Measurements from ENCODE around the gene ASCC1.
A peak's percentile ranks its signal among the peaks of the same experiment; 100 is the strongest.
"Not testable (repeated sequence)": the region's sequence is repeated elsewhere in the genome, so short reads cannot be mapped to it uniquely, and the experiment has no call there.

Gene ASCC1

DNA sequence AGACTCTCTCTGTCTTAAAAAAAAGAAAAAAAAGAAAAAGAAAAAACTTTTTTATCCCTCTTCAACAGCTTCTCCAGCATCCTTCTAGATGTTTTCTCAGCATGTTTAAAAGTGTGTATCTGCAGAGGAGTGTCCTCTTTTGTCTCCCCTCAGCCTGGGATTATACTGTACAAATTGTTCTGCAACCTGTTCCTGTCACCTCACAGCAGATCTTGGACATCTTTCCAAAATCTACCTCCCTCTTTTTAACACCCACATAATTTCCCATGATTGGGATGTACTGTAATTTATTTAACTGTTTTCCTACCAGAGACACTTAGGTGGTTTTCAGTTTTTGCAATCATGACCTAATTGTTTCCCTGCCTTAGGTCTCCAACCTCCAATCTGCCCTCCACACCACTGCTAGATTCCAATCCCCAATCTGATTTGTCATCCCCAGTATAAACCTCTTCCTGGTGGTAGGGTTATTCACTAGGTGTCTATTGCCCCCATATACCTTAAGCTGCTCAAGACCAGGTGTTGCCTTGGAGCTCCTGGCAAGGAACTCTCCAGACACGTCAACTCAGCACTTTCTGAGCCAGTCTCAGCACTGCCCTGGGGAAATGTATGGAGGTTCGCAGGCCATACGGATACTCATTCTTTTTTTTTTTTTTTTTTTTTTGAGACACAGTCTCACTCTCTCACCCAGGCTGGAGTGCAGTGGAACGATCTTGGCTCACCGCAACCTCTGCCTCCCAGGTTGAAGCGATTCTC lies 40.1 kb upstream of the ASCC1 start:
- no peak overlapping the region for H3K4me3 ChIP-seq (ENCODE audit: low read length)
- TF ChIP-seq, protein P1, sequence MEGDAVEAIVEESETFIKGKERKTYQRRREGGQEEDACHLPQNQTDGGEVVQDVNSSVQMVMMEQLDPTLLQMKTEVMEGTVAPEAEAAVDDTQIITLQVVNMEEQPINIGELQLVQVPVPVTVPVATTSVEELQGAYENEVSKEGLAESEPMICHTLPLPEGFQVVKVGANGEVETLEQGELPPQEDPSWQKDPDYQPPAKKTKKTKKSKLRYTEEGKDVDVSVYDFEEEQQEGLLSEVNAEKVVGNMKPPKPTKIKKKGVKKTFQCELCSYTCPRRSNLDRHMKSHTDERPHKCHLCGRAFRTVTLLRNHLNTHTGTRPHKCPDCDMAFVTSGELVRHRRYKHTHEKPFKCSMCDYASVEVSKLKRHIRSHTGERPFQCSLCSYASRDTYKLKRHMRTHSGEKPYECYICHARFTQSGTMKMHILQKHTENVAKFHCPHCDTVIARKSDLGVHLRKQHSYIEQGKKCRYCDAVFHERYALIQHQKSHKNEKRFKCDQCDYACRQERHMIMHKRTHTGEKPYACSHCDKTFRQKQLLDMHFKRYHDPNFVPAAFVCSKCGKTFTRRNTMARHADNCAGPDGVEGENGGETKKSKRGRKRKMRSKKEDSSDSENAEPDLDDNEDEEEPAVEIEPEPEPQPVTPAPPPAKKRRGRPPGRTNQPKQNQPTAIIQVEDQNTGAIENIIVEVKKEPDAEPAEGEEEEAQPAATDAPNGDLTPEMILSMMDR (IDR thresholded peaks at IDR 0.05; ENCODE audit: insufficient read depth, low read depth, low read length, missing control alignments): no peak
- no peak for DNase-seq (ENCODE audit: low read depth)

DNA sequence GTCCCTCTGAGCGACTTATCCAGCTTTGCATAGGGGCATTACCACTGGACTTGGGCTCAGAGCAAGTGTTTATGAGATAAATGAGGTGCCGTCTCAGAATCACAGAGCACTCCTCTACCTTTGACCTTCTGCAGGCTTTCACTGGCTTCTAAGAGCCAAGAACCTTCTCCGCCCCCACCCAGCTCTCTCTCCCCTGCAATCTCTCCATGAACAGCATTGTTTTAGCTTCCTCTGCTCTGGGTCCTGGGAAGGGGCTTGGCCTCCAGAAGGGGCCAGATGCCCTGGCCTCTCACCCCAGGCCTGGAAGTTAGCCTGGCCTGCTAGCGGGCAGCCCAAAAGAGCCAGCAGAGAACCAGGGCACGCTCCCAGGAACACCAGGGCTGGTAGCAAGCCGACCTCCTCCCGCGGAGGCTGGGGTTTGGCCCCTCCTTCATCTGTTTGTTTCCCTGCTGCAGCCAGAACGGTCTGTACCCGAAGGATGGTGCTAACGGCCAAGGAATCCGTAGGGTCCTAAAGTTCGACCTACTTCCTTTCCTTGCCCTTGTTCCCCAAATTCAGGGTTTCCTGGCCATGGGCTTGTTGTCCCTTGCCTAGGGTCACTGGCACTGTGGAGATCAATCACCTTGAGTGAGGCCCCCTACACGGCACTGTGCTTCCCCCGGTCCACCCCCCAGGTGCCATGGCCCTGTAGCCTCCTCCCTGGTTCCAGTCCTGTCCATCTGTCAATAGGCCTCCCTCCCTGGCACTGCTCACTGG lies 38.9 kb upstream of the ASCC1 start:
- H3K4me3 ChIP-seq (ENCODE audit: low read length): no peak overlapping the region
- TF ChIP-seq, protein P1 (IDR thresholded peaks at IDR 0.05; ENCODE audit: insufficient read depth, low read depth, low read length, missing control alignments): no peak
- DNase-seq (ENCODE audit: low read depth): peak; percentile 66

DNA sequence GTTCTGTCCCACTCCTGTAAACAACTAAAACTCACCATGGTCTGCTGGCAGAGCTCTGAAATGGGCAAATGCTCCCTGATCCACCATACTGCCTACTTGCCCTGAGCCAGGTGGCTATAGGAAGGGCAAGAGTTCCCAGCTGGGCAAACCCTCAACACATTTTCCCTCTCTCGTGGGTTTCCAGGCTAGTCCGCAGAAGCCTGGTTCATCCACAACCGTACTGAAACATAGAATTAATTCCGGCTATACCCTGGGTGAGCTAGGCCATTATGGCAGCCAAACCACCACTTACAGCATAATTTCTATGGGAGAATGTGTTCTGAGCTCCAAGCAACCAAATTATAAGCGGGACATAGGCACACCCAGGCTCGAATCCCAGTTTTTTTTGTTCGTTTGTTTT lies 37.5 kb upstream of the ASCC1 start:
- TF ChIP-seq, protein P1 (IDR thresholded peaks at IDR 0.05; ENCODE audit: insufficient read depth, low read depth, low read length, missing control alignments): no peak
- H3K4me3 ChIP-seq (ENCODE audit: low read length): no peak overlapping the region

DNA sequence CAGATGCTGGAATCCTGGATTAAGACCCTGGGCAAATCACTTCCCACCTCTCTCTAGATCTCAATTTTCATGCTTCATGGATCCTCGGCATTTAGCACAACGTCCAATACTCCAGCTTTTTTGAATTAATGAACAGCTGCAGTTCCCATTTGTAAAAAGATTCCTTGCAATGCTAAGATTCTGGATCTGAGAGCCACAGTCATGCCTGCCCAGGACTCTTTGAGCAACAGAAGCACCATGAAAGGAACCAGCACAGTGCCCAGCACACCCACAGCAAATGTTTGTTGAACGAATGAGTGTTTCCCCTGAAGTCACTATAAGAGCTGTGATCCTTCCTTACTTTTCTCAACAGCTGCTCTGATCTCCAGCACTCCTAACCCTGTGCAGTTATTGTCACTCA lies 36.9 kb upstream of the ASCC1 start:
- no peak overlapping the region for H3K4me3 ChIP-seq (ENCODE audit: low read length)
- TF ChIP-seq, protein P1 (IDR thresholded peaks at IDR 0.05; ENCODE audit: insufficient read depth, low read depth, low read length, missing control alignments): no peak
- no peak for DNase-seq (ENCODE audit: low read depth)

More for the DNA sequence above, 37.5 kb upstream of the ASCC1 start:
- no peak for DNase-seq (ENCODE audit: low read depth)

DNA sequence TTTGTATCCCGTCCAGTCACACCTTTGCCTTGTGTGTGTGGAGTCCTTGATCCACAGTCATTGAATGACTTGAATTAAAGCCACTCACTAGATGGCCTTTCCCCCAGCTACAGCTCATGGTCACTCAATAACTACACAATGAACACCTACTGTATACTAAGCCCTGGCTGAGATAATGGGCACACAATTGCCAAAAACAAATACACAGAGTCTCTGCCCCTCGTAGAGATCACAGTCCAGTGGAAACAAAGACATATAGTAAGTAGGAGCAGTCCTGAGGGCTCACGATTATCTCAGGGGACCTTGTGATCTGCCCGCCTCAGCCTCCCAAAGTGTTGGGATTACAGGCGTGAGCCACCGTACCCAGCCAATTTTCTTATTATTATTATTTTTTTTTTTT lies 35.6 kb upstream of the ASCC1 start:
- H3K4me3 ChIP-seq (ENCODE audit: low read length): no peak overlapping the region
- TF ChIP-seq, protein P1 (IDR thresholded peaks at IDR 0.05; ENCODE audit: insufficient read depth, low read depth, low read length, missing control alignments): no peak
- no peak for DNase-seq (ENCODE audit: low read depth)

DNA sequence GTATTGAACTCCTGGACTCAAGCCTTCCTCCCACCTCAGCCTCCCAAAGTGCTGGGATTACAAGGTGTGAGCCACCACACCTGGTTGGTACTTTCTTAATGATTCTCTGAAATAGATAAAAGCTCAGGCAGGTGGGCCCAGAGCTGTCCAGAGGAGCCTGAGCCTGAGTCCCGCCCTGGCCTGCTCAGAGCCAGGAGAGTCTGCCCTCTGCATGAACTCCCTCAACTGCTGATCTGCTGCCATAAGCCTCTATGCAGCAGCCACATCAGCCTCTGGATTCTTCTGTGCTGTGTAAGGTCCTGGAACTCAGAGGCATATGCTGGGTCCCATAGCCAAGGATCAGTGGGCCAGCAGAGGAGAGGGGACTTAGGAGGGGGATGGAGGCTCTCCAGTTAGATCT lies 34.6 kb upstream of the ASCC1 start:
- H3K4me3 ChIP-seq (ENCODE audit: low read length): no peak overlapping the region
- no peak for DNase-seq (ENCODE audit: low read depth)
- TF ChIP-seq, protein P1 (IDR thresholded peaks at IDR 0.05; ENCODE audit: insufficient read depth, low read depth, low read length, missing control alignments): no peak

DNA sequence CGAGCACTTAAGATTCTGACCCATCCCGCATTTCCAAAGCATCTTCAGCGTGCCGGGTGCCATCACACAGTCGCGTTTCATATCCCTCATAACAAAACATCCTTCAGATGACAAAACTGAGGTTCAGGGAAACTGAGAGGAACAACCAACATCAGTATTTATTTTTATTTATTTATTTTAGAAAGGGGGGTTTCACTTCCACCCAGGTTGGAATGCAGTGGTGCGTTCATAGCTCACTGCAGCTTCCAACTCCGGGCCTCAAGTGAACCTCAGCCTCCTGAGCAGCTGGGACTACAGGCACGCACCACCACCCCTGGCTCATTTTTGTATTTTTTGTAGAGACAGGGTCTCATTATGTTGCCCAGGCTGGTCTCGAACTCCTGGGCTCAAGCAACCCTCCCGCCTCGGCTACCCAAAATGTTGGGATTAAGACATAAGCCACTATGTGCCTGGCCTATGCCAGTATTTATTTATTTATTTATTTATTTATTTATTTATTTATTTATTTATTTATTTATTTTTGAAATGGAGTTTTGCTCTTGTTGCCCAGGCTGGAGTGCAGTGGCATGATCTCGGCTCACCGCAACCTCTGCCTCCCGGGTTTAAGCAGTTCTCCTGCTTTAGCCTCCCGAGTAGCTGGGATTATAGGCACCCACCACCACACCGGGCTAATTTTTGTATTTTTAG lies 33.2 kb upstream of the ASCC1 start:
- not testable (repeated sequence) for DNase-seq (ENCODE audit: low read depth); H3K4me3 ChIP-seq (ENCODE audit: low read length)

All from epithelial cell of esophagus (primary cell).